Stimulated activated naive CD8-positive, alpha-beta T cell treated with anti-CD3 and anti-CD28 coated beads, Interleukin-15, Interleukin-2, amounts not matched to agents 100 ng/mL and 50 ng/mL, for 24 hours (primary cell): Measurements from ENCODE around the gene PARVG.

Experiments used
- H3K27ac Mint-ChIP-seq: one replicate; pipeline ENCODE4 v1.8.0; 2021; ENCODE audit warnings: mild to moderate bottlenecking, mixed read lengths
- H3K27me3 Mint-ChIP-seq: one replicate; pipeline ENCODE4 v1.8.0; 2021; ENCODE audit warnings: mixed read lengths
- H3K36me3 Mint-ChIP-seq: one replicate; pipeline ENCODE4 v1.8.0; 2021; ENCODE audit warnings: low read depth, mixed read lengths
- H3K4me1 Mint-ChIP-seq: one replicate; pipeline ENCODE4 v1.8.0; 2021; ENCODE audit warnings: low read depth, mixed read lengths
- H3K4me3 Mint-ChIP-seq: one replicate; pipeline ENCODE4 v1.8.0; 2021; ENCODE audit warnings: mild to moderate bottlenecking, mixed read lengths
- H3K9me3 Mint-ChIP-seq: one replicate; pipeline ENCODE4 v1.8.0; 2021; ENCODE audit warnings: mixed read lengths

The PARVG gene

GRCh38 chr22:44192816-44193534 lies 12.2 kb downstream of the PARVG start:
- peaks cover 48% of the 10 kb centered on the region for H3K4me1 Mint-ChIP-seq
- H3K9me3 Mint-ChIP-seq, result no peaks in the 10 kb centered on the region
- H3K27me3 Mint-ChIP-seq, result no peaks in the 10 kb centered on the region
- peaks cover 29% of the 10 kb centered on the region for H3K36me3 Mint-ChIP-seq
- H3K4me3 Mint-ChIP-seq, result no peak overlapping the region
- no peak overlapping the region for H3K27ac Mint-ChIP-seq

GRCh38 chr22:44193535-44193891 lies 12.8 kb downstream of the PARVG start:
- Mint-ChIP-seq H3K27me3 (no peaks in the 10 kb centered on the region), H3K9me3 (no peaks in the 10 kb centered on the region), H3K36me3 (peaks cover 34% of the 10 kb centered on the region), H3K4me1 (peaks cover 48% of the 10 kb centered on the region), H3K27ac (no peak overlapping the region), H3K4me3 (peak overlapping the region; percentile 2)

GRCh38 chr22:44194569-44194968 lies 13.8 kb downstream of the PARVG start:
- Mint-ChIP-seq H3K27ac (no peak overlapping the region), H3K4me3 (no peak overlapping the region), H3K27me3 (no peaks in the 10 kb centered on the region), H3K4me1 (peaks cover 48% of the 10 kb centered on the region), H3K9me3 (no peaks in the 10 kb centered on the region), H3K36me3 (peaks cover 45% of the 10 kb centered on the region)

GRCh38 chr22:44195189-44195871 lies 14.6 kb downstream of the PARVG start:
- no peak overlapping the region for H3K4me3 Mint-ChIP-seq
- H3K27me3 Mint-ChIP-seq, result no peaks in the 10 kb centered on the region
- peaks cover 43% of the 10 kb centered on the region for H3K4me1 Mint-ChIP-seq
- peaks cover 47% of the 10 kb centered on the region for H3K36me3 Mint-ChIP-seq
- no peak overlapping the region for H3K27ac Mint-ChIP-seq
- no peaks in the 10 kb centered on the region for H3K9me3 Mint-ChIP-seq

GRCh38 chr22:44196241-44196640 lies 15.5 kb downstream of the PARVG start:
- Mint-ChIP-seq H3K27ac (no peak overlapping the region), H3K4me1 (peaks cover 38% of the 10 kb centered on the region), H3K4me3 (no peak overlapping the region), H3K36me3 (peaks cover 47% of the 10 kb centered on the region), H3K27me3 (no peaks in the 10 kb centered on the region), H3K9me3 (no peaks in the 10 kb centered on the region)

- H3K9me3 Mint-ChIP-seq, result no peaks in the 10 kb centered on the region
- H3K27ac Mint-ChIP-seq, result no peak overlapping the region
- peaks cover 33% of the 10 kb centered on the region for H3K4me1 Mint-ChIP-seq
- H3K27me3 Mint-ChIP-seq, result no peaks in the 10 kb centered on the region
- peaks cover 45% of the 10 kb centered on the region for H3K36me3 Mint-ChIP-seq
- H3K4me3 Mint-ChIP-seq, result no peak overlapping the region
Observed at GRCh38 chr22:44196731-44197131, 16.0 kb downstream of the PARVG start.

- H3K9me3 Mint-ChIP-seq, result no peaks in the 10 kb centered on the region
- peaks cover 29% of the 10 kb centered on the region for H3K4me1 Mint-ChIP-seq
- H3K27ac Mint-ChIP-seq, result no peak overlapping the region
- H3K4me3 Mint-ChIP-seq, result no peak overlapping the region
- H3K36me3 Mint-ChIP-seq, result peaks cover 49% of the 10 kb centered on the region
- H3K27me3 Mint-ChIP-seq, result no peaks in the 10 kb centered on the region
Observed at GRCh38 chr22:44197271-44197670, 16.5 kb downstream of the PARVG start.

- H3K4me3 Mint-ChIP-seq, result no peak overlapping the region
- peaks cover 10% of the 10 kb centered on the region for H3K4me1 Mint-ChIP-seq
- H3K36me3 Mint-ChIP-seq, result peaks cover 46% of the 10 kb centered on the region
- no peaks in the 10 kb centered on the region for H3K27me3 Mint-ChIP-seq
- H3K27ac Mint-ChIP-seq, result no peak overlapping the region
- no peaks in the 10 kb centered on the region for H3K9me3 Mint-ChIP-seq
Observed at GRCh38 chr22:44199164-44199563, 18.4 kb downstream of the PARVG start.

GRCh38 chr22:44199866-44200265 lies 19.1 kb downstream of the PARVG start:
- Mint-ChIP-seq H3K4me1 (peaks cover 3% of the 10 kb centered on the region), H3K9me3 (no peaks in the 10 kb centered on the region), H3K27ac (no peak overlapping the region), H3K4me3 (no peak overlapping the region), H3K36me3 (peaks cover 39% of the 10 kb centered on the region), H3K27me3 (no peaks in the 10 kb centered on the region)

- Mint-ChIP-seq H3K4me3 (no peak overlapping the region), H3K36me3 (peaks cover 38% of the 10 kb centered on the region), H3K4me1 (no peaks in the 10 kb centered on the region), H3K27ac (no peak overlapping the region), H3K27me3 (no peaks in the 10 kb centered on the region), H3K9me3 (no peaks in the 10 kb centered on the region)
Observed at GRCh38 chr22:44200451-44200850, 19.7 kb downstream of the PARVG start.

- H3K4me3 Mint-ChIP-seq, result no peak overlapping the region
- peaks cover 36% of the 10 kb centered on the region for H3K36me3 Mint-ChIP-seq
- H3K27ac Mint-ChIP-seq, result no peak overlapping the region
- no peaks in the 10 kb centered on the region for H3K9me3 Mint-ChIP-seq
- H3K4me1 Mint-ChIP-seq, result no peaks in the 10 kb centered on the region
- no peaks in the 10 kb centered on the region for H3K27me3 Mint-ChIP-seq
Observed at GRCh38 chr22:44200855-44201550, 20.3 kb downstream of the PARVG start.

GRCh38 chr22:44201665-44202064 lies 20.9 kb downstream of the PARVG start:
- Mint-ChIP-seq H3K27ac (no peak overlapping the region), H3K4me1 (no peaks in the 10 kb centered on the region), H3K4me3 (no peak overlapping the region), H3K27me3 (no peaks in the 10 kb centered on the region), H3K36me3 (peaks cover 35% of the 10 kb centered on the region), H3K9me3 (no peaks in the 10 kb centered on the region)

GRCh38 chr22:44202261-44202789 lies 21.6 kb downstream of the PARVG start:
- no peak overlapping the region for H3K27ac Mint-ChIP-seq
- no peak overlapping the region for H3K4me3 Mint-ChIP-seq
- H3K9me3 Mint-ChIP-seq, result no peaks in the 10 kb centered on the region
- no peaks in the 10 kb centered on the region for H3K27me3 Mint-ChIP-seq
- no peaks in the 10 kb centered on the region for H3K4me1 Mint-ChIP-seq
- peaks cover 35% of the 10 kb centered on the region for H3K36me3 Mint-ChIP-seq

- peaks cover 31% of the 10 kb centered on the region for H3K36me3 Mint-ChIP-seq
- H3K27ac Mint-ChIP-seq, result no peak overlapping the region
- no peak overlapping the region for H3K4me3 Mint-ChIP-seq
- no peaks in the 10 kb centered on the region for H3K27me3 Mint-ChIP-seq
- H3K4me1 Mint-ChIP-seq, result peaks cover 4% of the 10 kb centered on the region
- H3K9me3 Mint-ChIP-seq, result no peaks in the 10 kb centered on the region
Observed at GRCh38 chr22:44203203-44203602, 22.5 kb downstream of the PARVG start.
